Lower leg skin (tissue), 4 donors: ENCODE data around the gene DNAAF1. TPM values are rescaled to one million over a fixed set of nuclear protein-coding genes. Genes with fewer than 3 reads are reported as not detected.

ENCODE experiments used
- DNase-seq, 2 donors: peaks; one replicate each; pipeline ENCODE4 v3.0.0-alpha.2; 2019; ENCODE audit warnings: low spot score in 2 of 2
- H3K4me3 ChIP-seq: fragments of 200-600 bp; sonication (generic); 2 replicates; pipeline ENCODE4 v1.5.1; 2017; ENCODE audit warnings: mild to moderate bottlenecking, low read depth; ENCODE audit not compliant: poor library complexity, severe bottlenecking
- POLR2A ChIP-seq, 2 donors: fragments of 450-650 bp; IDR thresholded peaks; one replicate each; pipeline ENCODE4 v1.6.1; 2016 to 2017; ENCODE audit warnings: antibody characterized with exemption in 2 of 2, mild to moderate bottlenecking in 1 of 2, moderate library complexity in 1 of 2
- WGBS, 2 donors: methylation state at CpG; one replicate each; pipeline ENCODE4 v1.1.5; 2018; 5-methylcytosine and 5-hydroxymethylcytosine counted together
- intact Hi-C: fragments of 100-400 bp; cut with DNase I; formaldehyde crosslinking; loops from one replicate; pipeline ENCODE4 v1.15.0; 2023; ENCODE audit warnings: low total_unique reads
- total RNA-seq, 4 donors: library from RNA; depleted of rRNA; stranded (reverse); fragments of >200 nt; gene quantifications; one replicate each; pipeline ENCODE4 v1.1.0, GENCODE V29; 2016
- TF ChIP-seq, protein P1 (sequence below), 3 donors: fragments of 450-650 bp; IDR thresholded peaks; one replicate each; pipeline ENCODE4 v1.5.1; 2016; ENCODE audit warnings: antibody characterized with exemption in 3 of 3, mild to moderate bottlenecking in 3 of 3, moderate library complexity in 2 of 3

The DNAAF1 gene
- 1 to 10 TPM in 1 of 4 donors, under 1 TPM in 1, not detected in 2; 0.71 to 1.0 TPM for total RNA-seq

DNA sequence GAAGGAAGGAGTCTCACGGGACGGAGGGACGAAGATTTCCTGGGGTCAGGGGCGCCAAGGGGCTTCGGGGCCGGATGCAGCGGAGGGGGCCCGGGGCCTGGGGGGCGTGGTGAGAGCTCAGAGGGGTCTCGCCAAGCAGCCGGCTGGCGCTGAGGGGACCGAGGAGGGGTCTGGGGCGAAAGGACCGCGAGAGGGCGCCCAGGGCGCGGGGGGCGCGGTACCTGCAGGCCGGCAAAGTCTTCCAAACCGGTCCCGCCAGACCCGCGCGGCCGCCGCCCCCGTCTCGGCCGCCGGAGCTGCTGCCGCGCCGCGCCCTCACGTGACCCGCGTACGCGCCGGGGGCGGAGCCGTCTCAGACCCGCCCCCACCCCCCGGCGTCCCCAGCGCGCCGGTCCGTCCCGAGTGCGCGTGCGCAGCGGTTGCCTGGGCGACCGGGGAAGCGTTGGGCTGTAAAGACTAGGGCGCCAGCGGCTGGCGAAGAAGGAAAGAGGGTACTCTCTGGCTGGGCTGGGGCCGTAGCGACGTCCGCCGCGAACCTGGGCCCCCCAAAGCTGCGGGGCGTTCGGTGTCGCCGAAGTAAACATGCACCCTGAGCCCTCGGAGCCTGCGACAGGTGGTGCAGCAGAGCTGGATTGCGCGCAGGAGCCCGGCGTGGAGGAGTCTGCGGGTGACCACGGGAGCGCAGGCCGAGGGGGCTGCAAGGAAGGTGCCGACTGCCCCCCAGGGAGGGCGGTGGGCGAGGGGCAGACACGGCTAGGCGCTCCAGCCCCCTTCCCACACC is at the start of gene DNAAF1, which contains the start of gene HSDL1:
Gene DNAAF1, plus strand, starts transcription at position 450 of the 781 bp plus-strand sequence. Its CDS starts 133 bp downstream, at position 583.
Gene HSDL1, minus strand, starts transcription at position 319 of the 781 bp plus-strand sequence. CDS start 13,856 bp downstream, outside the sequence.
- intact Hi-C loops = no loop called here
- peak within 1 kb of the TSS; percentile 82 for H3K4me3 ChIP-seq
- 0 to 1% methylated on average over 30 to 45 of the region's 89 CpGs for WGBS, 2 donors
- TF ChIP-seq, protein P1, sequence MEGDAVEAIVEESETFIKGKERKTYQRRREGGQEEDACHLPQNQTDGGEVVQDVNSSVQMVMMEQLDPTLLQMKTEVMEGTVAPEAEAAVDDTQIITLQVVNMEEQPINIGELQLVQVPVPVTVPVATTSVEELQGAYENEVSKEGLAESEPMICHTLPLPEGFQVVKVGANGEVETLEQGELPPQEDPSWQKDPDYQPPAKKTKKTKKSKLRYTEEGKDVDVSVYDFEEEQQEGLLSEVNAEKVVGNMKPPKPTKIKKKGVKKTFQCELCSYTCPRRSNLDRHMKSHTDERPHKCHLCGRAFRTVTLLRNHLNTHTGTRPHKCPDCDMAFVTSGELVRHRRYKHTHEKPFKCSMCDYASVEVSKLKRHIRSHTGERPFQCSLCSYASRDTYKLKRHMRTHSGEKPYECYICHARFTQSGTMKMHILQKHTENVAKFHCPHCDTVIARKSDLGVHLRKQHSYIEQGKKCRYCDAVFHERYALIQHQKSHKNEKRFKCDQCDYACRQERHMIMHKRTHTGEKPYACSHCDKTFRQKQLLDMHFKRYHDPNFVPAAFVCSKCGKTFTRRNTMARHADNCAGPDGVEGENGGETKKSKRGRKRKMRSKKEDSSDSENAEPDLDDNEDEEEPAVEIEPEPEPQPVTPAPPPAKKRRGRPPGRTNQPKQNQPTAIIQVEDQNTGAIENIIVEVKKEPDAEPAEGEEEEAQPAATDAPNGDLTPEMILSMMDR (IDR thresholded peaks at IDR 0.05) = no peak
- no peak for TF ChIP-seq POLR2A (IDR thresholded peaks at IDR 0.05)
- peak; percentile 79 to 97 for DNase-seq

DNA sequence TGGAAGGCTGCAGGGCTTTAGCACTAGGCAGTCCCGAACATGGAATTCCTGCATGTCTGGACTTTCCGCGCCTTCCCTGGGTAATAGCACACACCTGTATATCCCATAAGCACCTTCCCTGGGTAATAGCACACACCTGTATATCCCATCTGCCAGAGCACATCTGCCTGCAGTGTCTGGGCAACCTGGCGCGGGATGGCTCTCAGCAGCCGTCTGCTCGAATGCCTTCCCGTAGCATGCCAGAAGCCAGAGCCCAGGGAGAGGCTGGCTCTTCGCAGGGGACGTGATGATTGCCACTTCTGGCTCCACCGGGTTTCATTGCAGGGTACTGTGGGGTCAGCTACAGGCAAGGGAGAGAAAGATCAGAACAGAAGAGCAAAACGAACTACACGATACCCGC is 49.6 kb upstream of the DNAAF1 start:
- no peak overlapping the region for H3K4me3 ChIP-seq
- DNase-seq = no peak
- WGBS, 2 donors = 91 to 92% methylated on average over 14 of the region's 14 CpGs
- intact Hi-C loops = no loop called here
- TF ChIP-seq, protein P1 (IDR thresholded peaks at IDR 0.05) = no peak
- TF ChIP-seq POLR2A (IDR thresholded peaks at IDR 0.05) = no peak

DNA sequence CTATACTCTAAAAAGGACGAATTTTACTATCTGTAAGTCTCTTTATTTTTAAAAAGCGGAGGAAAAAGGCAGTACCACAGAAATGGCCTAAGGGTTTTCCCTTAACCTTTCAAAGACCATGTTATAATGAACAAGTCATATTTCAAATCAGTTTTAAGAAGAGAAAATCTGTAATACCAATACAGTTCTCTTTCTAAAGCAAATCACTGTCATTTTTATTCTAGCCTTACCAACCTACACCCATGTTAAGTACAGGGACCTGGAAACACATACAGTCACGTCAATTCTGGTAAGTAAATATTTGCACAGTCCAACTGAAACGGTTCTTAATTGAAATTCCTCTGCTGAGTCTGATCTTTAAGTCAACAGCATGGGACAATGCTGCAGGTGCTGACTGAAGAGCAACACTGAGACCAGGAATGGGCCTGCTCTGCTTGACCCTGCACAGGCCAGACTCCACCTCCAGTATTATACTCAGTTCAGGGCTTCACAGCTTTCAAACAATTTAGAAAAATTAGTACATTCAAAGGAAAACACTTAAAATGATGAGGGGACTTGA is 48.6 kb upstream of the DNAAF1 start:
- H3K4me3 ChIP-seq = no peak overlapping the region
- no peak for TF ChIP-seq POLR2A (IDR thresholded peaks at IDR 0.05)
- TF ChIP-seq, protein P1 (IDR thresholded peaks at IDR 0.05) = no peak
- WGBS, 2 donors = 78 to 81% methylated on average over 4 of the region's 4 CpGs
- intact Hi-C loops = no loop called here
- DNase-seq = no peak

DNA sequence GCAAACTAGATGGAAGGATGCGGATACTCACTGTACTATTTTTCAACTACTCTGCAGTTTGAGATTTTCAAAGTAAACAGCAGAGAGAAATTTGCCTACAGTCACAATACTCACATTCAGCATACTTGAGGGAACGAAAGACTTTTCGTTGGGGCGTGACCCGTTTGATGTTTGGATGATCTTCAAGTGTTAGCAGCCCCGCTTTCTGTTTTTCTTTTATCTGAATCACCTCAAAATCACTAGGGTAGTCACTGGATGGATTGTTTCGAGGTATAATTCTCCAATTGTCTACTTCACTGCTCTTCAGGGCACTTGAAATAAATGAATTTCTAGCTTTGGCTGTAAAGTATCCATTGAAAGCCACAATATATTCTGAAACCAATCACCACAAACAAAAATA is 46.2 kb upstream of the DNAAF1 start:
- intact Hi-C loops = no loop called here
- DNase-seq = no peak
- TF ChIP-seq, protein P1 (IDR thresholded peaks at IDR 0.05) = no peak
- no peak for TF ChIP-seq POLR2A (IDR thresholded peaks at IDR 0.05)

DNA sequence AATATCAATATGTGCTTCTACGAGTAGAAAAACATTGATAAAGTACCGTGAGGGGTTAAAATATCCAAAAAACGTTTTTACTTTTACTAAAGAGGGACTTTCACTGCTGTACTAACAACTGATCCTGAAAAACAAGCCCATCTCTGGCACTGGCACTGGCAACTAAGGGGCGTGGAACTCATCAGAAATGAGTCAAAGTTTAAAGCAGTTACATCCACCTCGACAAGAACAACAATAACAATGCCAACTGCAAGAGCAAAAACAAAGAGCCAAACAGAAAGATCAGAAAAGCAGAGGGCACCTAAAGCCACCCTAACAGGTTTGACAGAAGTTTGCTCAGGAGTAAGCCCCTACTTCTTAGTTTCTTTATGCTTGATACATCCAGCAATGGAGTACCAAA is 41.4 kb upstream of the DNAAF1 start:
- intact Hi-C loops = no loop called here

More for the DNA sequence above, 46.2 kb upstream of the DNAAF1 start:
- H3K4me3 ChIP-seq = no peak overlapping the region
- 93% methylated on average over 7 of the region's 7 CpGs for WGBS, 2 donors

More for the DNA sequence above, 41.4 kb upstream of the DNAAF1 start:
- H3K4me3 ChIP-seq = no peak overlapping the region
- no peak for DNase-seq
- 39 to 40% methylated on average over 5 of the region's 5 CpGs for WGBS, 2 donors
- TF ChIP-seq, protein P1 (IDR thresholded peaks at IDR 0.05) = no peak
- TF ChIP-seq POLR2A (IDR thresholded peaks at IDR 0.05) = no peak
